Heart left ventricle (tissue), 16 donors: ENCODE data around the gene NPR1. TPM values are rescaled to one million over a fixed set of nuclear protein-coding genes. Genes with fewer than 3 reads are reported as not detected.

Experiments used
- ATAC-seq, 4 donors: fragments of 200-7000 bp; cut with Tn5 transposase; one replicate each; pipeline ENCODE4 v1.9.1; 2020 to 2022; ENCODE audit warnings: moderate library complexity in 4 of 4, mild to moderate bottlenecking in 3 of 4, moderate number of reproducible peaks in 1 of 4
- DNase-seq, 5 donors: peaks; one replicate each; pipeline ENCODE4 v3.0.0-alpha.2; 2020
- H3K27ac ChIP-seq, 12 donors: fragments of 200-600 bp; sonication (generic) in 4 of 12; one replicate each; pipeline versions ENCODE4 v1.5.0 to v1.8.0; 2016 to 2022; ENCODE audit warnings: mild to moderate bottlenecking in 2 of 12
- H3K27me3 ChIP-seq, 9 donors: fragments of 200-600 bp; sonication (generic) in 2 of 9; one replicate each; pipeline versions ENCODE4 v1.5.1 to v1.8.0; 2016 to 2022; ENCODE audit warnings: mild to moderate bottlenecking in 3 of 9
- H3K36me3 ChIP-seq, 9 donors: fragments of 200-600 bp; sonication (generic) in 2 of 9; one replicate each; pipeline versions ENCODE4 v1.5.0 to v1.8.0; 2018 to 2022; ENCODE audit warnings: mild to moderate bottlenecking in 2 of 9
- H3K4me1 ChIP-seq, 12 donors: fragments of 200-600 bp; sonication (generic) in 4 of 12; one replicate each; pipeline versions ENCODE4 v1.5.0 to v1.8.0; 2016 to 2022; ENCODE audit warnings: mild to moderate bottlenecking in 3 of 12
- H3K4me3 ChIP-seq, 12 donors: fragments of 200-600 bp; sonication (generic) in 4 of 12; one replicate each; pipeline versions ENCODE4 v1.5.0 to v1.8.0; 2017 to 2022; ENCODE audit warnings: mild to moderate bottlenecking in 9 of 12, moderate library complexity in 4 of 12
- H3K9me3 ChIP-seq, 12 donors: fragments of 200-600 bp; sonication (generic) in 4 of 12; one replicate each; pipeline versions ENCODE4 v1.5.0 to v1.8.0; 2016 to 2022; ENCODE audit warnings: mild to moderate bottlenecking in 1 of 12
- CTCF ChIP-seq, 12 donors: fragments of 200-600 bp; sonication (generic) in 4 of 12; IDR thresholded peaks; one replicate each; pipeline versions ENCODE4 v1.5.0 to v1.8.0; 2018 to 2022; ENCODE audit warnings: antibody characterized with exemption in 12 of 12, mild to moderate bottlenecking in 5 of 12
- POLR2A ChIP-seq, 2 donors: fragments of 450-650 bp; IDR thresholded peaks; one replicate each; pipeline ENCODE4 v1.6.1; 2017; ENCODE audit warnings: antibody characterized with exemption in 2 of 2, mild to moderate bottlenecking in 2 of 2, moderate library complexity in 2 of 2
- WGBS, 4 donors: extraction: QIAGEN DNeasy Blood & Tissue Kit in 2 of 4; methylation state at CpG; one replicate each; pipeline versions ENCODE4 v1.1.5 to v1.1.7; 2013 to 2018; 5-methylcytosine and 5-hydroxymethylcytosine counted together
- intact Hi-C, 10 donors: fragments of 100-400 bp; cut with DNase I; formaldehyde crosslinking; loops; one replicate each; pipeline versions ENCODE4 v1.11.1 to v1.14.2; 2022
- polyA plus RNA-seq, 2 donors: library from polyadenylated mRNA; stranded (reverse); fragments of 200-250 nt; gene quantifications; one replicate each; pipeline ENCODE4 v1.2.3, GENCODE V29; 2013
- total RNA-seq, 9 donors: library from RNA; depleted of rRNA in 2 of 9; stranded (reverse); fragments of >200 nt in 2 of 9; fragmentation: NEBNext Ultra II Directional in 3 of 9; extraction: Animal tissue kit (Norgen Biotek cat#: 25700) in 3 of 9; gene quantifications; one replicate each; pipeline versions ENCODE4 v1.1.0 to v1.2.4, GENCODE V29; 2016 to 2023
- donor health status: ischemic (EF 13 %, LVEDD 7.1; RV severe dilation, severe dysfunction).
- donor health status: healthy with polysubstance abuse.
- donor health status: DM: no; HTN: yes; CAD: no.
- donor health status: DM: no; HTN: no; CAD: no.
- donor health status: ischemic (EF 25% LVEDD 6.9; RV normal size, moderate dysfunction).
- donor health status: ischemic (EF 25% LVEDD 5.7; RV mildly dilated, moderate dysfunction).
- donor health status: healthy.
- donor health status: DM: yes; HTN: yes; CAD: no.
- donor health status: ischemic (EF 35%, LVEDD 5.7; RV mildly dilated, moderate dysfunction).
- donor health status: nonischemic (EF 11% LVEDD 7.7; RV severe dilation, severe dysfunction).
- donor health status: DM: yes; HTN: yes; CAD: no.
- donor health status: PGD.
- donor health status: ischemic (EF 29% LVEDD 5.4; RV normal size, mild dysfunction).
- donor health status: nonischemic (EF 23%, LVEDD 6.1; RV moderate dilation, normal function).

Gene NPR1
- total and polyA plus RNA-seq, 11 donors = 7.1 to 26.9 (median 12.2) TPM

GRCh38 chr1:153669606-153670005 lies 8.9 kb upstream of the NPR1 start:
- H3K27me3 ChIP-seq = no peaks in the 10 kb centered on the region
- H3K4me1 ChIP-seq = peaks cover 6 to 26% (median 14%) of the 10 kb centered on the region in 12 donors
- H3K4me3 ChIP-seq = peak overlapping the region; percentile 49 to 93 (median 82)
- intact Hi-C loops = loop anchor here in 9 of 10 donors (2.0 to 10.0 kb wide), 10 partner anchors 37 to 318 kb away; partner anchors contain the start of genes CHTOP (in 4 of the 9), RAB13 (in 3 of the 9), GATAD2B (in 1 of the 9) and S100A1 (in 1 of the 9)
- ATAC-seq = no peak
- TF ChIP-seq POLR2A (IDR thresholded peaks at IDR 0.05) (no peak), CTCF (IDR thresholded peaks at IDR 0.05) (no peak)
- H3K9me3 ChIP-seq = no peaks in the 10 kb centered on the region
- 74 to 79% (median 75%) methylated on average over 6 of the region's 6 CpGs for WGBS, 4 donors
- H3K36me3 ChIP-seq = peaks cover 5 to 52% (median 49%) of the 10 kb centered on the region in 9 donors
- no peak for DNase-seq
- no peak overlapping the region for H3K27ac ChIP-seq

GRCh38 chr1:153670257-153670858 lies 8.1 kb upstream of the NPR1 start:
- H3K4me1 ChIP-seq = peaks cover 6 to 26% (median 14%) of the 10 kb centered on the region in 12 donors
- peak overlapping the region in 11 of 12 donors; percentile 19 to 90 (median 79) for H3K27ac ChIP-seq
- DNase-seq (no peak), ATAC-seq (peak; percentile 5 to 33 (median 22))
- TF ChIP-seq POLR2A (IDR thresholded peaks at IDR 0.05) = no peak
- TF ChIP-seq CTCF (IDR thresholded peaks at IDR 0.05) = no peak
- peak overlapping the region; percentile 49 to 93 (median 82) for H3K4me3 ChIP-seq
- H3K36me3 ChIP-seq = peaks cover 5 to 44% (median 41%) of the 10 kb centered on the region in 9 donors
- H3K27me3 ChIP-seq = no peaks in the 10 kb centered on the region
- WGBS, 4 donors = 1 to 2% (median 2%) methylated on average over 21 to 22 of the region's 22 CpGs
- intact Hi-C loops = loop anchor here in 8 of 10 donors (2.0 to 10.0 kb wide), 9 partner anchors 38 to 317 kb away; partner anchors contain the start of genes CHTOP (in 3 of the 8), RAB13 (in 3 of the 8), GATAD2B (in 1 of the 8) and S100A1 (in 1 of the 8)
- no peaks in the 10 kb centered on the region for H3K9me3 ChIP-seq

GRCh38 chr1:153670859-153671627 lies 7.4 kb upstream of the NPR1 start, which contains the start of gene ILF2:
TSS of gene ILF2 (minus strand) at chr1:153670993. CDS start at chr1:153670922, 71 bp downstream.
- intact Hi-C loops = loop anchor here in 8 of 10 donors (2.0 to 10.0 kb wide), 9 partner anchors 39 to 316 kb away; partner anchors contain the start of genes CHTOP (in 3 of the 8), RAB13 (in 3 of the 8), GATAD2B (in 1 of the 8) and S100A1 (in 1 of the 8)
- peak; percentile 95 to 98 (median 97) for ATAC-seq
- 0% methylated on average over 35 of the region's 35 CpGs for WGBS, 4 donors
- H3K27ac ChIP-seq = peak within 1 kb of the TSS; percentile 6 to 90 (median 80)
- TF ChIP-seq CTCF (IDR thresholded peaks at IDR 0.05) (peak in 6 of 12 donors; percentile 11 to 53 (median 39)), POLR2A (IDR thresholded peaks at IDR 0.05) (peak; percentile 81 to 91)
- H3K27me3 ChIP-seq = no peaks in the 10 kb centered on the region
- no peaks in the 10 kb centered on the region for H3K9me3 ChIP-seq
- peak; percentile 97 to 98 (median 98) for DNase-seq
- H3K36me3 ChIP-seq = peaks cover 5 to 38% (median 34%) of the 10 kb centered on the region in 9 donors
- peaks cover 6 to 26% (median 14%) of the 10 kb centered on the region in 12 donors for H3K4me1 ChIP-seq
- H3K4me3 ChIP-seq = peak within 1 kb of the TSS; percentile 49 to 93 (median 82)
